Trophoblast cell (in vitro differentiated cells and primary cell): ENCODE measurements around the gene EHMT1.

Source experiments
- DNase-seq, 2 donors: peaks; one replicate each; pipeline ENCODE4 v3.0.0-alpha.2; 2016
- H2AFZ ChIP-seq: 2 replicates; pipeline ENCODE4 v1.6.1; 2013; ENCODE audit warnings: low read length, moderate library complexity, mild to moderate bottlenecking; ENCODE audit not compliant: insufficient read depth, poor library complexity
- H2AK5ac ChIP-seq: 2 replicates; pipeline ENCODE4 v1.6.1; 2013; ENCODE audit warnings: mild to moderate bottlenecking, low read length
- H2BK120ac ChIP-seq: 2 replicates; pipeline ENCODE4 v1.6.1; 2013; ENCODE audit warnings: low read length, mild to moderate bottlenecking, moderate library complexity; ENCODE audit not compliant: insufficient read depth, poor library complexity
- H2BK12ac ChIP-seq: 2 replicates; pipeline ENCODE4 v1.6.1; 2013; ENCODE audit warnings: mild to moderate bottlenecking, low read length, moderate library complexity
- H2BK5ac ChIP-seq: 2 replicates; pipeline ENCODE4 v1.6.1; 2013; ENCODE audit warnings: low read length, low read depth, moderate library complexity, mild to moderate bottlenecking; ENCODE audit not compliant: poor library complexity
- H3K14ac ChIP-seq: 2 replicates; pipeline ENCODE4 v1.6.1; 2013; ENCODE audit warnings: mild to moderate bottlenecking, low read length
- H3K18ac ChIP-seq: 2 replicates; pipeline ENCODE4 v1.6.1; 2013; ENCODE audit warnings: mild to moderate bottlenecking, low read length
- H3K23ac ChIP-seq: 2 replicates; pipeline ENCODE4 v1.6.1; 2013; ENCODE audit warnings: low read length
- H3K27ac ChIP-seq: 2 replicates; pipeline ENCODE4 v1.5.1; 2013; ENCODE audit warnings: low read depth, mild to moderate bottlenecking, inconsistent platforms, low read length, moderate library complexity
- H3K27me3 ChIP-seq: 2 replicates; pipeline ENCODE4 v1.6.1; 2013; ENCODE audit warnings: inconsistent platforms, mild to moderate bottlenecking, low read length, moderate library complexity; ENCODE audit not compliant: insufficient read depth
- H3K36me3 ChIP-seq, 2 experiments: 1 replicate in 1 of 2; 2 replicates in 1 of 2; pipeline ENCODE4 v1.6.1; 2013; ENCODE audit warnings: low read length in 2 of 2, mild to moderate bottlenecking in 2 of 2, moderate library complexity in 1 of 2; ENCODE audit not compliant: insufficient read depth in 2 of 2, control insufficient read depth in 1 of 2
- H3K4ac ChIP-seq: 2 replicates; pipeline ENCODE4 v1.6.1; 2013; ENCODE audit warnings: low read depth, mild to moderate bottlenecking, low read length, moderate library complexity
- H3K4me1 ChIP-seq, 2 experiments: 1 replicate in 1 of 2; 2 replicates in 1 of 2; pipeline ENCODE4 v1.6.1; 2013; ENCODE audit warnings: low read length in 2 of 2, mild to moderate bottlenecking in 2 of 2, moderate library complexity in 1 of 2; ENCODE audit not compliant: insufficient read depth in 2 of 2, control insufficient read depth in 1 of 2
- H3K4me2 ChIP-seq: 2 replicates; pipeline ENCODE4 v1.6.1; 2013; ENCODE audit warnings: inconsistent platforms, mild to moderate bottlenecking, low read length, moderate library complexity
- H3K4me3 ChIP-seq: 2 replicates; pipeline ENCODE4 v1.5.1; 2013; ENCODE audit warnings: mild to moderate bottlenecking, low read depth, low read length, inconsistent platforms
- H3K79me1 ChIP-seq: one replicate; pipeline ENCODE4 v1.6.1; 2013; ENCODE audit warnings: low read length
- H3K79me2 ChIP-seq: 2 replicates; pipeline ENCODE4 v1.6.1; 2013; ENCODE audit warnings: low read length, mild to moderate bottlenecking; ENCODE audit not compliant: control insufficient read depth, insufficient read depth, poor library complexity
- H3K9ac ChIP-seq: 2 replicates; pipeline ENCODE4 v1.6.1; 2013; ENCODE audit warnings: mild to moderate bottlenecking, low read length
- H3K9me3 ChIP-seq: 2 replicates; pipeline ENCODE4 v1.6.1; 2013; ENCODE audit warnings: low read depth, mild to moderate bottlenecking, control low read depth, inconsistent platforms, low read length; ENCODE audit not compliant: insufficient read depth
- H4K12ac ChIP-seq: 2 replicates; pipeline ENCODE4 v1.6.1; 2013; ENCODE audit warnings: low read depth, mild to moderate bottlenecking, low read length, moderate library complexity
- H4K8ac ChIP-seq: 2 replicates; pipeline ENCODE4 v1.6.1; 2013; ENCODE audit warnings: low read depth, mild to moderate bottlenecking, low read length, moderate library complexity
- H4K91ac ChIP-seq: one replicate; pipeline ENCODE4 v1.6.1; 2013; ENCODE audit warnings: low read depth, mild to moderate bottlenecking, low read length, moderate library complexity
- WGBS: extraction: QIAGEN DNeasy Blood & Tissue Kit; methylation state at CpG from one replicate; pipeline ENCODE4 v1.1.7; 2013; ENCODE audit warnings: missing lambda C conversion rate; ENCODE audit not compliant: insufficient read length, insufficient coverage; ENCODE audit errors: extremely low coverage; 5-methylcytosine and 5-hydroxymethylcytosine counted together

EHMT1 gene

DNA sequence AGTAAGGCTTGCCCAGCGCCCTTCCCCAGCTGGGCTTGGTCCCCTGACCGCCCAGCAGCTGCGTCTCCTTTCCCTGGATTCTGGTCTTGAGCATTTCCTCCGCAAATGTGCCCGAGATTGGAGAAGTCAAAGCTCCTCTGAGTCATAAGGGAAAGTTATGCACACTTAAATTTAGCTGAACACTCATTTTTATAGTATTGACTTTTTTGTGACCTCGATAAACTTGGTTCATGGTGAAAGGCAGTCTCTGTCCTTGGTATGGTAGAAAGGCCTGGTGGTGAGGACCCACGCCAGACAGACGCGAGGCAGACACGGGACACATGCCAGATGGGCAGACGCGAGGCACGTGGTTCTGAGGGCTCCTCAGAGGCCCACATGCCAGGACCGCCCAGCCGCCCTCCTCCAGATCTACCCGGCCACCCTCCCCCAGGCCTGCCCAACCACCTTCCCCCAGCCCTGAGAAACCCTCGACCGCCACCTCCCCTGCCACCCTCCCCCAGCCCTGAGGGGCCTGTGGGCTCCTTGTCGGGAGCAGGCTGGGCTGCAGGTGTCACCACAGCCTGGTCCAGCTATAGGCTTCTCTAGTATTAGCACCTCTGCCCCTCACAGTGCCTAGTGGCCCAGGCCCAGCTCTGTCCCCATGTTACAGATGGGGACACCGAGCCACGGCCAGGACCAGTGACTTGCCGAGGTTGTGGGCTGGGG is 197.9 kb downstream of the EHMT1 start:
- Histone ChIP-seq H3K9ac (no peak overlapping the region), H3K18ac (no peak overlapping the region), H2BK5ac (no peak overlapping the region), H2BK120ac (no peak overlapping the region), H3K79me1 (no peaks in the 10 kb centered on the region), H3K4me3 (no peak overlapping the region), H3K36me3 (peaks cover 65 to 73% of the 10 kb centered on the region in 2 experiments), H3K27me3 (no peaks in the 10 kb centered on the region), H4K12ac (no peak overlapping the region), H3K9me3 (peaks cover 21% of the 10 kb centered on the region), H4K91ac (no peak overlapping the region), H3K4me2 (no peak overlapping the region), H4K8ac (no peak overlapping the region), H3K4me1 (no peaks in the 10 kb centered on the region), H3K27ac (no peak overlapping the region), H2AFZ (no peak overlapping the region), H3K14ac (no peak overlapping the region), H3K23ac (no peak overlapping the region), H2AK5ac (no peak overlapping the region), H2BK12ac (no peak overlapping the region), H3K4ac (no peak overlapping the region), H3K79me2 (peaks cover 2% of the 10 kb centered on the region)
- no CpG with 5 or more reads among the region's 22 CpGs for WGBS
- DNase-seq, result no peak

GRCh38 chr9:137817236-137818200 is 198.7 kb downstream of the EHMT1 start:
- H3K4me2 ChIP-seq, result no peak overlapping the region
- no peak overlapping the region for H3K27ac ChIP-seq
- no peak overlapping the region for H2BK120ac ChIP-seq
- no peaks in the 10 kb centered on the region for H3K4me1 ChIP-seq
- H3K79me2 ChIP-seq, result peaks cover 2% of the 10 kb centered on the region
- H3K79me1 ChIP-seq, result no peaks in the 10 kb centered on the region
- no peak overlapping the region for H3K4me3 ChIP-seq
- no peak overlapping the region for H2AK5ac ChIP-seq
- no peak overlapping the region for H2BK5ac ChIP-seq
- H2BK12ac ChIP-seq, result no peak overlapping the region
- no peak overlapping the region for H3K4ac ChIP-seq
- no peak overlapping the region for H3K9ac ChIP-seq
- no peak overlapping the region for H4K8ac ChIP-seq
- H3K23ac ChIP-seq, result no peak overlapping the region
- H3K18ac ChIP-seq, result no peak overlapping the region
- no peak for DNase-seq
- no peaks in the 10 kb centered on the region for H3K27me3 ChIP-seq
- no peak overlapping the region for H4K91ac ChIP-seq
- peaks cover 64 to 71% of the 10 kb centered on the region in 2 experiments for H3K36me3 ChIP-seq
- no peak overlapping the region for H3K14ac ChIP-seq
- no peak overlapping the region for H4K12ac ChIP-seq
- H3K9me3 ChIP-seq, result peaks cover 21% of the 10 kb centered on the region
- WGBS, result no CpG with 5 or more reads among the region's 35 CpGs
- no peak overlapping the region for H2AFZ ChIP-seq

- Histone ChIP-seq H3K4me3 (no peak overlapping the region), H3K4ac (no peak overlapping the region), H3K4me1 (no peaks in the 10 kb centered on the region), H3K14ac (no peak overlapping the region), H3K27me3 (no peaks in the 10 kb centered on the region), H4K8ac (no peak overlapping the region), H3K4me2 (no peak overlapping the region), H2AFZ (no peak overlapping the region), H3K9ac (no peak overlapping the region), H3K79me1 (no peaks in the 10 kb centered on the region), H2BK5ac (no peak overlapping the region), H3K27ac (no peak overlapping the region), H3K36me3 (peaks cover 59 to 66% of the 10 kb centered on the region in 2 experiments), H4K12ac (no peak overlapping the region), H4K91ac (no peak overlapping the region), H2BK120ac (no peak overlapping the region), H3K79me2 (peaks cover 2% of the 10 kb centered on the region), H2AK5ac (no peak overlapping the region), H2BK12ac (no peak overlapping the region), H3K23ac (no peak overlapping the region), H3K9me3 (peaks cover 21% of the 10 kb centered on the region), H3K18ac (no peak overlapping the region)
- WGBS, result no CpG with 5 or more reads among the region's 23 CpGs
- no peak for DNase-seq
These were observed 199.5 kb downstream of the EHMT1 start for GRCh38 chr9:137818286-137818685.

- no peak overlapping the region for H2BK12ac ChIP-seq
- peak overlapping the region; percentile 27 for H3K18ac ChIP-seq
- H3K79me2 ChIP-seq, result peaks cover 2% of the 10 kb centered on the region
- H4K91ac ChIP-seq, result no peak overlapping the region
- H3K4ac ChIP-seq, result no peak overlapping the region
- no peak overlapping the region for H2BK5ac ChIP-seq
- no CpG with 5 or more reads among the region's 11 CpGs for WGBS
- DNase-seq, result no peak
- H3K27ac ChIP-seq, result no peak overlapping the region
- H4K8ac ChIP-seq, result no peak overlapping the region
- H3K14ac ChIP-seq, result no peak overlapping the region
- no peak overlapping the region for H2AFZ ChIP-seq
- no peak overlapping the region for H4K12ac ChIP-seq
- H3K27me3 ChIP-seq, result no peaks in the 10 kb centered on the region
- peaks cover 21% of the 10 kb centered on the region for H3K9me3 ChIP-seq
- H3K4me3 ChIP-seq, result no peak overlapping the region
- H2BK120ac ChIP-seq, result no peak overlapping the region
- H3K36me3 ChIP-seq, result peaks cover 50 to 58% of the 10 kb centered on the region in 2 experiments
- no peak overlapping the region for H3K23ac ChIP-seq
- no peak overlapping the region for H3K9ac ChIP-seq
- no peaks in the 10 kb centered on the region for H3K4me1 ChIP-seq
- no peak overlapping the region for H2AK5ac ChIP-seq
- no peak overlapping the region for H3K4me2 ChIP-seq
- no peaks in the 10 kb centered on the region for H3K79me1 ChIP-seq
These were observed 201.5 kb downstream of the EHMT1 start for GRCh38 chr9:137820161-137820855.
